Smooth muscle cell (in vitro differentiated cells): ENCODE data around the gene HSD17B14. TPM values are rescaled to one million over a fixed set of nuclear protein-coding genes. Genes with fewer than 3 reads are reported as not detected.

Experiments
- DNase-seq: peaks from one replicate; lab custom pipeline; 2025; ENCODE audit not compliant: unreplicated experiment; lab: John Stamatoyannopoulos, UW
- H2AFZ ChIP-seq: fragments of 200-600 bp; sonication (generic); 2 replicates; pipeline ENCODE4 v1.6.0; 2016; ENCODE audit warnings: antibody characterized with exemption, low read depth, mild to moderate bottlenecking
- H3F3A ChIP-seq: fragments of 200-600 bp; sonication (generic); 2 replicates; pipeline ENCODE4 v1.6.0; 2017; ENCODE audit warnings: antibody characterized with exemption, low read depth
- H3K27ac ChIP-seq: fragments of 200-600 bp; sonication (generic); 2 replicates; pipeline ENCODE4 v1.5.1; 2016; ENCODE audit warnings: low read depth, mild to moderate bottlenecking
- H3K27me3 ChIP-seq: fragments of 200-600 bp; sonication (generic); 2 replicates; pipeline ENCODE4 v1.6.1; 2016; ENCODE audit warnings: low read depth, mild to moderate bottlenecking
- H3K36me3 ChIP-seq: fragments of 200-600 bp; sonication (generic); 2 replicates; pipeline ENCODE4 v1.5.1; 2016; ENCODE audit warnings: low read depth
- H3K4me1 ChIP-seq: fragments of 200-600 bp; sonication (generic); 2 replicates; pipeline ENCODE4 v1.5.1; 2016; ENCODE audit warnings: low read depth
- H3K4me2 ChIP-seq: fragments of 200-600 bp; sonication (generic); 2 replicates; pipeline ENCODE4 v1.6.0; 2016; ENCODE audit warnings: mild to moderate bottlenecking
- H3K4me3 ChIP-seq: fragments of 200-600 bp; sonication (generic); 2 replicates; pipeline ENCODE4 v1.5.1; 2016; ENCODE audit warnings: mild to moderate bottlenecking
- H3K79me2 ChIP-seq: fragments of 200-600 bp; sonication (generic); 2 replicates; pipeline ENCODE4 v1.6.0; 2016; ENCODE audit warnings: low read depth, mild to moderate bottlenecking
- H3K9ac ChIP-seq: fragments of 200-600 bp; sonication (generic); 2 replicates; pipeline ENCODE4 v1.6.0; 2016; ENCODE audit warnings: low read depth
- H3K9me3 ChIP-seq: fragments of 200-600 bp; sonication (generic); replicated peaks from 2 replicates; pipeline ENCODE4 v1.5.1; 2016; ENCODE audit warnings: low read depth
- H4K20me1 ChIP-seq: fragments of 200-600 bp; sonication (generic); 2 replicates; pipeline ENCODE4 v1.6.0; 2016; ENCODE audit warnings: low read depth
- WGBS: methylation state at CpG from one replicate; pipeline ENCODE4 v1.1.7; 2016; ENCODE audit warnings: low lambda C conversion rate; 5-methylcytosine and 5-hydroxymethylcytosine counted together
- polyA plus RNA-seq: library from polyadenylated mRNA; unstranded; fragments of >200 nt; fragmentation: Nextera tagmentation; extraction: Ambion mirVana; gene quantifications from 2 replicates; pipeline ENCODE4 v1.2.1, GENCODE V29; 2016
- total RNA-seq: library from RNA; depleted of rRNA; stranded (reverse); fragments of >200 nt; gene quantifications from 2 replicates; pipeline ENCODE4 v1.2.3, GENCODE V29; 2014
- TF ChIP-seq, protein P1 (sequence below): fragments of 200-600 bp; sonication (generic); IDR thresholded peaks from 2 replicates; pipeline ENCODE4 v1.5.1; 2017; ENCODE audit warnings: borderline replicate concordance, mild to moderate bottlenecking, antibody characterized with exemption; ENCODE audit not compliant: insufficient read depth, poor library complexity, severe bottlenecking

The HSD17B14 gene
- total and polyA plus RNA-seq, 2 experiments from 2014 or later: 16.4 to 19.3 TPM

DNA sequence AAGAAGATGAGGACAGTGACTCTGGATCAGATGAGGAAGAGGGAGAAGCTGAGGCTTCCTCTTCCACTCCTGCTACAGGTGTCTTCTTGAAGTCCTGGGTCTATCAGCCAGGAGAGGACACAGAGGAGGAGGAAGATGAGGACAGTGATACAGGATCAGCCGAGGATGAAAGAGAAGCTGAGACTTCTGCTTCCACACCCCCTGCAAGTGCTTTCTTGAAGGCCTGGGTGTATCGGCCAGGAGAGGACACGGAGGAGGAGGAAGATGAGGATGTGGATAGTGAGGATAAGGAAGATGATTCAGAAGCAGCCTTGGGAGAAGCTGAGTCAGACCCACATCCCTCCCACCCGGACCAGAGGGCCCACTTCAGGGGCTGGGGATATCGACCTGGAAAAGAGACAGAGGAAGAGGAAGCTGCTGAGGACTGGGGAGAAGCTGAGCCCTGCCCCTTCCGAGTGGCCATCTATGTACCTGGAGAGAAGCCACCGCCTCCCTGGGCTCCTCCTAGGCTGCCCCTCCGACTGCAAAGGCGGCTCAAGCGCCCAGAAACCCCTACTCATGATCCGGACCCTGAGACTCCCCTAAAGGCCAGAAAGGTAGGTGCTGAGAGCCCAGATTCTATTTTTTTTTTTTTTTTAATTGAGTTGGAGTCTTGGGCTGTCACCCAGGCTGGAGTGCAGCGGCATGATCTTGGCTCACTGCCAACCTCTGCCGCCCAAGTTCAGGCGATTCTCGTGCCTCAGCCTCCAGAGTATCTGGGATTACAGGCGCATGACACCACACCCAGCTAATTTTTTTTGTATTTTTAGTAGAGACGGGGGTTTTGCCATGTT is 38.2 kb upstream of the HSD17B14 start:
- no peaks in the 10 kb centered on the region for H3K36me3 ChIP-seq
- no peaks in the 10 kb centered on the region for H3K9me3 ChIP-seq
- peak overlapping the region; percentile 100 for H3K9ac ChIP-seq
- peaks cover 48% of the 10 kb centered on the region for H3F3A ChIP-seq
- no peaks in the 10 kb centered on the region for H3K27me3 ChIP-seq
- H3K79me2 ChIP-seq: peaks cover 38% of the 10 kb centered on the region
- H3K27ac ChIP-seq: peak overlapping the region; percentile 100
- DNase-seq: no peak
- H3K4me2 ChIP-seq: peak overlapping the region; percentile 98
- H3K4me3 ChIP-seq: peak overlapping the region; percentile 97
- TF ChIP-seq, protein P1, sequence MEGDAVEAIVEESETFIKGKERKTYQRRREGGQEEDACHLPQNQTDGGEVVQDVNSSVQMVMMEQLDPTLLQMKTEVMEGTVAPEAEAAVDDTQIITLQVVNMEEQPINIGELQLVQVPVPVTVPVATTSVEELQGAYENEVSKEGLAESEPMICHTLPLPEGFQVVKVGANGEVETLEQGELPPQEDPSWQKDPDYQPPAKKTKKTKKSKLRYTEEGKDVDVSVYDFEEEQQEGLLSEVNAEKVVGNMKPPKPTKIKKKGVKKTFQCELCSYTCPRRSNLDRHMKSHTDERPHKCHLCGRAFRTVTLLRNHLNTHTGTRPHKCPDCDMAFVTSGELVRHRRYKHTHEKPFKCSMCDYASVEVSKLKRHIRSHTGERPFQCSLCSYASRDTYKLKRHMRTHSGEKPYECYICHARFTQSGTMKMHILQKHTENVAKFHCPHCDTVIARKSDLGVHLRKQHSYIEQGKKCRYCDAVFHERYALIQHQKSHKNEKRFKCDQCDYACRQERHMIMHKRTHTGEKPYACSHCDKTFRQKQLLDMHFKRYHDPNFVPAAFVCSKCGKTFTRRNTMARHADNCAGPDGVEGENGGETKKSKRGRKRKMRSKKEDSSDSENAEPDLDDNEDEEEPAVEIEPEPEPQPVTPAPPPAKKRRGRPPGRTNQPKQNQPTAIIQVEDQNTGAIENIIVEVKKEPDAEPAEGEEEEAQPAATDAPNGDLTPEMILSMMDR: no peak
- H3K4me1 ChIP-seq: peaks cover 6% of the 10 kb centered on the region
- peaks cover 63% of the 10 kb centered on the region for H4K20me1 ChIP-seq
- no peak overlapping the region for H2AFZ ChIP-seq
- 38% methylated on average over 17 of the region's 17 CpGs for WGBS

DNA sequence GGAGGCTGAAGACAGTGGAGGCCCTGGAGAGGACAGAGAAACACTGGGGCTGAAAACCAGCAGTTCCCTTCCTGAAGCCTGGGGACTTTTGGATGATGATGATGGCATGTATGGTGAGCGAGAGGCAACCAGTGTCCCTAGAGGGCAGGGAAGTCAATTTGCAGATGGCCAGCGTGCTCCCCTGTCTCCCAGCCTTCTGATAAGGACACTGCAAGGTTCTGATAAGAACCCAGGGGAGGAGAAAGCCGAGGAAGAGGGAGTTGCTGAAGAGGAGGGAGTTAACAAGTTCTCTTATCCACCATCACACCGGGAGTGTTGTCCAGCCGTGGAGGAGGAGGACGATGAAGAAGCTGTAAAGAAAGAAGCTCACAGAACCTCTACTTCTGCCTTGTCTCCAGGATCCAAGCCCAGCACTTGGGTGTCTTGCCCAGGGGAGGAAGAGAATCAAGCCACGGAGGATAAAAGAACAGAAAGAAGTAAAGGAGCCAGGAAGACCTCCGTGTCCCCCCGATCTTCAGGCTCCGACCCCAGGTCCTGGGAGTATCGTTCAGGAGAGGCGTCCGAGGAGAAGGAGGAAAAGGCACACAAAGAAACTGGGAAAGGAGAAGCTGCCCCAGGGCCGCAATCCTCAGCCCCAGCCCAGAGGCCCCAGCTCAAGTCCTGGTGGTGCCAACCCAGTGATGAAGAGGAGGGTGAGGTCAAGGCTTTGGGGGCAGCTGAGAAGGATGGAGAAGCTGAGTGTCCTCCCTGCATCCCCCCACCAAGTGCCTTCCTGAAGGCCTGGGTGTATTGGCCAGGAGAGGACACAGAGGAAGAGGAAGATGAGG is 37.4 kb upstream of the HSD17B14 start:
- no peaks in the 10 kb centered on the region for H3K27me3 ChIP-seq
- peaks cover 48% of the 10 kb centered on the region for H3F3A ChIP-seq
- no peaks in the 10 kb centered on the region for H3K9me3 ChIP-seq
- H3K4me3 ChIP-seq: peak overlapping the region; percentile 97
- H3K4me1 ChIP-seq: peaks cover 7% of the 10 kb centered on the region
- peaks cover 38% of the 10 kb centered on the region for H3K79me2 ChIP-seq
- WGBS: 55% methylated on average over 14 of the region's 14 CpGs
- H2AFZ ChIP-seq: no peak overlapping the region
- peak overlapping the region; percentile 100 for H3K27ac ChIP-seq
- H3K4me2 ChIP-seq: peak overlapping the region; percentile 98
- TF ChIP-seq, protein P1: no peak
- H3K36me3 ChIP-seq: no peaks in the 10 kb centered on the region
- DNase-seq: no peak
- peak overlapping the region; percentile 100 for H3K9ac ChIP-seq
- peaks cover 63% of the 10 kb centered on the region for H4K20me1 ChIP-seq

DNA sequence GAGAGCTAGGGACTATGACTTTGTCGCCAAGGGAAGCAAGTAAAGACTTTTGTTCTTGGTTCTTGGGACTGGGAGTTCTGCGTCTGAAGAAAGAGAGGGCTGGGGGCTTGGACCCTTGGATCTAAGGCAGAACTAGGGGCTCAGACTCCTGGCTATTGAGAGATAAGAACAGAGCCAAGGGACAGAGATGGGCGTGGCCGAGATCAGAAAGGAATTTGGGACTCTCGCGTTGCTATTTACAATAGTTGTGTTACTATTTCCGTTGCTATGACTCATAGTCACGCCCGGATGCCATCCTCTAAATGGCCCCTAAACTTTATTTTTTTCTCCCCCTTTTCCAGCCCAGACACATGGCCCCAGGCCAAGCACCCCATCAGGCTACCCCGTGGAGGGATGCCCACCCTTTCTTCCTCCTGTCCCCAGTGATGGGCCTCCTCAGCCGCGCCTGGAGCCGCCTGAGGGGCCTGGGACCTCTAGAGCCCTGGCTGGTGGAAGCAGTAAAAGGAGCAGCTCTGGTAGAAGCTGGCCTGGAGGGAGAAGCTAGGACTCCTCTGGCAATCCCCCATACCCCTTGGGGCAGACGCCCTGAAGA is 36.7 kb upstream of the HSD17B14 start:
- WGBS: 1% methylated on average over 14 of the region's 14 CpGs
- TF ChIP-seq, protein P1: no peak
- H3K36me3 ChIP-seq: no peaks in the 10 kb centered on the region
- H3F3A ChIP-seq: peaks cover 44% of the 10 kb centered on the region
- peaks cover 56% of the 10 kb centered on the region for H4K20me1 ChIP-seq
- H3K9ac ChIP-seq: peak overlapping the region; percentile 100
- H3K9me3 ChIP-seq: no peaks in the 10 kb centered on the region
- H3K4me2 ChIP-seq: peak overlapping the region; percentile 98
- peaks cover 13% of the 10 kb centered on the region for H3K4me1 ChIP-seq
- peaks cover 38% of the 10 kb centered on the region for H3K79me2 ChIP-seq
- peak overlapping the region; percentile 97 for H3K4me3 ChIP-seq
- no peak overlapping the region for H2AFZ ChIP-seq
- no peaks in the 10 kb centered on the region for H3K27me3 ChIP-seq
- H3K27ac ChIP-seq: peak overlapping the region; percentile 100
- DNase-seq: peak; percentile 78
